HL-60/S4 treated with phorbol 12-myristate 13-acetate at 8.2 ng/mL for 4 days and 3 days (cell line): ENCODE measurements around the gene CACNG4.

Experiments
- in situ Hi-C: fragments of 300-500 bp; cut with MboI; formaldehyde crosslinking; loops from 2 replicates; pipeline ENCODE4 v1.15.0; 2022; ENCODE audit warnings: low sequenced_read_pairs

CACNG4 gene

DNA sequence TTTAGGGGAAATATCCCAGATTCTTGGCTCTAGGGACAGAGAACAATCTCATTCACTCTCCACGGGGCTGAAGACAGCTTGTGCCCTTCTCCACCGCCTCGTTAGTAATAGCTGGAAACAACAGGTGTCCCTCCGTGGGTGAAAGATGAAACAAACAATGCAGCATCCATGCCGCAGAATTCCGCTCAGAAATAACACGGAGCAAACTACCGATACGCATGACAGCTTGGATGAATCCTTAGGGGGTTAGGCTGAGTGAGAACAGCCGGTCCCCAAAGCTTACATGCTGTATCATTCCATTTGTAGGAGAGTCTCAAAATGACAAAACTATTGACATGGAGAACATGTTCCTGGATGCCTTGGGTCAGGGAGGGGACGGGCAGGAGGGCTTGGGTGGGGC, 50.5 kb downstream of the CACNG4 start:
- in situ Hi-C loops: no loop called here

GRCh38 chr17:67016039-67016762, 51.7 kb downstream of the CACNG4 start:
- in situ Hi-C loops: no loop called here

DNA sequence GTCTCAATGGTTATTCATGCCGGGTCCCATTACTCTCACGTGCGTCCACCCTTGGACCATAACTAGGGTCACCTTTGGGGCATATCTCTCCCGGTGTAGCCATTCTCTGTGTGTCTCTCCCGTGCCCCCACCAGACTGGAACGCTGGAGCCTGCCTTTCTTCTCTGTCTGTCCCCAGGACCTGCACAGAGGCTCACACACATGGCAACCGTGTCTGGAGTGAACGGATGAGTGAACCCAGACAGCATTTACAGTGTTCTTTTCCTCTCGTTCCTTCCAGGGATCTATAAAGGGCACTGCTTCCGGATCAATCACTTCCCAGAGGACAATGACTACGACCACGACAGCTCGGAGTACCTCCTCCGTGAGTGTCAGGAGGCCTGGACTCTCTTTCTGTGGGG, 53.4 kb downstream of the CACNG4 start:
- in situ Hi-C loops: no loop called here

DNA sequence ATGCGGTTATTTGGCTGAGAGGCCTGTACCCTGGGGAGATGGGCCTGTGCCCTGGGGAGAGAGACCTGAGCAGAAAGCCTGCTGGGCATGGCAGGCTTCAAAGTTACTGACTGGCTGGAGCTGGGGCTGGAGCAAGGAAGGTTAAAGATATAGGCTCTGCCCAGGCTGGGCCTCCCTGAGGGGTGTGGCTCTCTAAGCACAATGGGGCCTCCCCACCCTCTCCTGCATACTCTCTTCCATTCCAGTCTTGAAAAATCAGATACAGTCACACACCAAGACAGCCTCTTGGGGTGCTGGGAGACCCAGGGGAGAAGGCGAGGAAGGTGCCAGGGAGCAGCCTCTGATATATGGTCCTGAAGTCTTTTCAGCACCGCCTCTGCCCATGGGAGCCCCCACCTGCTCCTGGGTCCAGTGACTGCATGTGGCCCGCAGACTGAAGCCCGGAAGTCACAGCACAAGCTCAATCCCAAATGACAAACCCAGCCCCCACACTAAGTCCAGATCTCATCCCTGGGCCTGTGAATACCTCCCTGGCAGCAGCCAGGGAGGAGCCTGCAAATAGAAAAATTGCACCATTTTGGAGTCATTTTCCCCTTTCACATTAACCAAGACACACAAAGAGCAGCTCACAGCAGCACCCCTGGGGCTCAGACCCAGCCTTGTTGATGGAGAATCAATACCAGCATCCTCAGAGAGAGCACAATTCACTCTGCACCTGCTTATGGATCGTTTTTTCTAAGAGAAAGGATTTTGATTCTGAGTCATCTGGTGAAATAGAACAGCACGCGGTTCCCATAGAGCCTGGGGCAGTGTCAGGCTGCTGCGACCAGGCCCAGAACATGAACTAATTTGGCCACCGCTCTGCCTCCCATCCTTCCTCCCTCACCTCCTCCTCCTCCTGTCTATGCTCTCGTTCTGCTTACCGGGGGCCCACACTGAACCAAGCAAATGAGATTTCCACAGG, 54.2 kb downstream of the CACNG4 start:
- in situ Hi-C loops: no loop called here

- in situ Hi-C loops: no loop called here
Observed at GRCh38 chr17:67019809-67020208, 55.3 kb downstream of the CACNG4 start.

DNA sequence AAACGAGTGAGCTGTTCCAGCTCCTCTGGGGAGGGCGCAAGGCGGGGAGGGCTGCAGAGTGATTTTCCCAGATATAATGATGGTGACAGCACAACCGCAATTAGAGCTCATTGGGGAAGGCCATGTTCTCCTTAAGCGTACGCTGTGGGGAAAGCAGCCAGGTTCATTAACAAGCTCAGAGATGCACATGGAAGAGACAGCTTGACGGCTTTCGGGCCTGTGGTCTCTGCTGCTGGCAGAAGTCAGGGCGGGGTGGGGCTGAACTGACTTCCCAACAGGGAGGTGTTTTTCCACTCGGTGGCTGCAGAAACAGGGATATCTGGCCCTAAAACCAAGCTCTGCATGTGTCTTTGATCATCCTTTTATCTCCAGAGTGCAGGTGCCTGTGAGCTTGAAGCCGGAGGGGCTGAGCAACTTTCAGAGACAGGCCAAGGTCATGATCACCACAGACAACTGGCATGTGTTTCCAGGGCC, 55.8 kb downstream of the CACNG4 start:
- in situ Hi-C loops: no loop called here

DNA sequence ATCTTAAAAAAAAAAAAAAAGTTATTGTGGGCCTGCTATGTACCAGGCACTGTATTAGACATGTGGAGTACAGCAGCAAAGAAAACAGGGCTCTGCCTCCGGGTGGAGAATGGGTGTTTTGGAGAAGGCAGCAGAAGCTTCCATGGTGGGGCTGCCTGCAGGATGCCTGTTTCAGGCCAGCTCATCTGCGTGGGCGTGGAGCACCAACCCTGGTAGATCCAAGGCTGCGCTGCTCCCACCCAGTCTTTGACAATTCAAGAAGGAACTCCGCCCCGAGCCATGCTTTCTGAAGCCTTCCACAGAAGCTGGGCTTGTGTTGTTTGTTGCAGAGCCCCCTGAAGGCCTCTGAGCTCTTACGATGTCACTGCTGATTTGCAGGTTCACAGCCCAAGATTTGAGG, 56.7 kb downstream of the CACNG4 start:
- in situ Hi-C loops: no loop called here

DNA sequence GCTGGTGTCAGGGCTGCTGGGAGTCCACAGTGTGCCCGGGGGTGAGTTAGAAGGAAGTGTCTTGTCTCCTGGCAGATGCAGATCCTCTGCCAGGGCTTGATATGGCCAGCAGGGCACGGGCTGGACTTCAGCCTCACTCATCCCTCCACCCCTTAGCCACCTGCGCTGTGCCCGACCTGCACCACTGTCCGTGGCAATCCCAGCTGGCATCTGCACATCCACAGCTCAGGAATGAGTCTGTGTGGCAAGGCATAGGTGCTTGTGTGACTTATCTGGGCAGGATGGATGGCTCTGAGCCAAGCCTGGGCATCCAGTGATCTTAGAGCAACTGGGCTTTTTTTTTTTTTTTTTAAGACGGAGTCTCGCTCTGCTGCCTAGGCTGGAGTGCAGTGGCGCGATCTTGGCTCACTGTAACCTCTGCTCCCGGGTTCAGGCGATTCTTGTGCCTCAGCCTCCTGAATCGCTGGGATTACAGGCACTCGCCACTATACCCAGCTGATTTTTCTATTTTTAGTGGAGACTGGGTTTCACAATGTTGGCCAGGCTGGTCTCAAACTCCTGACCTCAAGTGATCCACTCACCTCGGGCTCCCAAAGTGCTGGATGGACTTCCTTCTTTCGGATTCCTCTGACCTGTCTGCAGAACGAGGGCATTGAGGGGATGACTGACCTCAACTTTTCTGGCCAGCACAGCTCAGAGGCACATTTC, 57.4 kb downstream of the CACNG4 start:
- in situ Hi-C loops: no loop called here

DNA sequence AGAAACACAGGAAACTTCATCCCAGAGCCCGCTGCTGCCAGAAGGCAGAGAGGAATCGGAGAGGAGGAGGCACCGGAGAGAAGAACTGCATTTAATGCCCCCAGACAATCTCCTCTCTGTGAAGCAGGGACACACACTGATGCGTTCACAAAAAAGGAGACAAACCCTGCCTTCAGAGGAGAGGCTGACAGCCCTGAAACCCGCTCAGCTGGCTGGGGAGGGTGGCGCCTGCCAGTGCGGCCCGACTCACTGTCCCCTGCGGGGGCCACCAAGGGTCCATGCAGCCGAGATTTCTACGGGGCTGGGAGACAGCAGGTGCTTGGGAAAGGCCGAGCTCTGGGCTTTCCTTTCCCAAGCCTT, 57.9 kb downstream of the CACNG4 start:
- in situ Hi-C loops: no loop called here

DNA sequence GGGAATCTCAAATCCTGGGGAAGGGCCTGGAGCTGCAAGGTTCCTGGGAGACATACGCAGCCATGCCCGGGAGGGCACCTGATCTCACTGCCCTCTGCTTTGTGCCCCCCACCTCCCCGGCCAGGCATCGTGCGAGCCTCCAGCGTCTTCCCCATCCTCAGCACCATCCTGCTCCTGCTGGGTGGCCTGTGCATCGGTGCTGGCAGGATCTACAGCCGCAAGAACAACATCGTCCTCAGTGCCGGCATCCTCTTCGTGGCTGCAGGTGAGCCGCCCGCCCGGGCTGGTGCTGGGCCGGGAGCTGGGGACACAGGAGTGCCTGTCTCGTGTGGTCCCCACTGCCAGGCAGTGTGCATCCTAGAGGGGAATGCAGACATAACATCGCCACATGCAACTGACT, 60.2 kb downstream of the CACNG4 start:
- in situ Hi-C loops: no loop called here

DNA sequence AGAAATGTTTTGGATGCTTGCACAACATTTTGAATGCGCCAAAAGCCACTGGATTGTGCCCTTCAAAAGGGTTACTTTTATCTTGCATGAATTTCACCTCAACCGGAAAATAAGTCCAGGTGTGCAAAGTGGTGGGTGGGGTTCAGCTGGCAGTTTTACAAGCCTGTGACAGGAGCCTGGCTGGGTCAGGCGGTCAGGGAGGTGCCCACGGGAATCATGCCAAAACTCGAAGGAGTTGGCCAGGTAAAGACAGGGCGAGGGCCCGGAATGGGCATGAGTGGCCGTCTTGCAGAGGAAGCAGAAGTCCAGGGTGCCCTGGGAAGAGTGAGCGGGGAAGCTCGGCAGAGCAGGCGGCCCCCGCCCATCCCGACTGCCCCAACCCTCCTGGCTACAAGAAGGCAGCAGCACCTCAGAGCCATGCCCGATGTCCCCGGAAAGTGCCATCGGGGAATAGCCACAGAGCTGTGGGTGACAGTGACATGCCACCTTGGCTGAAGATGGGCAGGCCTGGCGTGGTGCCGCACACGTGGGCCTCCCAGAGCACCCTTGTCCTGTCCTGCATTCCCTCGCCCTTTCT, 60.8 kb downstream of the CACNG4 start:
- in situ Hi-C loops: no loop called here

- in situ Hi-C loops: no loop called here
Observed at GRCh38 chr17:67026341-67026740, 61.8 kb downstream of the CACNG4 start.

DNA sequence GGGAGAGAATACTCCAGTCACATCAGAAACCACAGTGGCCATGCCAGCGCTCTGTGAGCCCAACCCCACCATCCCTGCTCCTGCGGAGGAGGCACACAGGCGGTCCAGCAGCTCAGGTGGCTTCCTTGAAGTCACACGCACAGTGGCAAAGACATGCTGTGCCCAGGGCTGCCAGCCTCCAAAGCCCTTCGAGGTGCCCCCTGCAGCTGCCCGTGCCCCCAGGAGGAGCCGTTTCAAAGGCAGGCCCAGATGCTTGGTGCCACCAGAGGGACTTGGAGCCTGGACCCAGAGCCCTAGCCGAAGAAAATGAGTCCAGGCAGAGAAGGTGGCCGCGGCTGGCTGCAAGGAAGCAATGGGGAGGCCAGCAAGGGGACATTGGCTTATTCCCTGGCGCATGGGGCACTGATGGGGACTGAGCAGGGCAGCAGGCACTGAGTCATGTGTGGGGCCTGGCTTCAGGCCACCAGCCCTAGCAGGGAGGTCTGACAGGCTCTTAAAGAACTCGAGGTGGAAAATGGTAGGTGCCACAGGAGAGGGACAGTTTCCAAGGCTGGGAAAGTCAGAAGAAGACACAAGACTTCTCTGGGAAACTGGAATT, 62.6 kb downstream of the CACNG4 start:
- in situ Hi-C loops: no loop called here

DNA sequence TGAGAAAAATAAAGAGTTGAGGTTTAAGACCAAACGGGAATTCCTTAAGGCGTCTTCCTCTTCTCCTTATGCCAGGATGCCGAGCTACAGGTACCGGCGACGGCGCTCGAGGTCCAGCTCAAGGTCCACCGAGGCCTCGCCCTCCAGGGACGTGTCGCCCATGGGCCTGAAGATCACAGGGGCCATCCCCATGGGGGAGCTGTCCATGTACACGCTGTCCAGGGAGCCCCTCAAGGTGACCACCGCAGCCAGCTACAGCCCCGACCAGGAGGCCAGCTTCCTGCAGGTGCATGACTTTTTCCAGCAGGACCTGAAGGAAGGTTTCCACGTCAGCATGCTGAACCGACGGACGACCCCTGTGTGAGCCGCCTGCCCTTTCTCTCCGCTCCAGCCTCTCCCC, 66.1 kb downstream of the CACNG4 start:
- in situ Hi-C loops: no loop called here

DNA sequence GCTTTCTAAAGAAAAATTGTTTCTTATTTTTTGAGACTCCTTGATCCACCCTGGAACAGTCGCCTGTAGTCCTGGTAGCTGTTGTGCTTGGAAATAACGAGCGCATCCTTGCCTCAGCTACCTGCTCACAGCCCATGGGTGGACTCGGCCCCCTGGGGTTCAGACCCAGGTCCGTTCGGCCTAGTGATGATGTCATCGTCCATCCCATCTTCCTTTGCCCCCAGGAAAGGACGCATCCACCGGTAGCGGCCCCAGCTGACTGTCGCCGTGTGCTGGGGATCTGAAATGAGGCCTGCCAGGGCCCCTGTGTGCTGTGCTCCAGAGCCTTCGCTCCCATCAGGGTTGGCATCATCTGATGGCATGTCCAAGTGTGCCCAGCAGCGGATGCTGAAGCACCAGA, 67.9 kb downstream of the CACNG4 start:
- in situ Hi-C loops: no loop called here

- in situ Hi-C loops: no loop called here
Observed at GRCh38 chr17:67032985-67033384, 68.5 kb downstream of the CACNG4 start.

GRCh38 chr17:67033613-67034012, 69.1 kb downstream of the CACNG4 start:
- in situ Hi-C loops: no loop called here

DNA sequence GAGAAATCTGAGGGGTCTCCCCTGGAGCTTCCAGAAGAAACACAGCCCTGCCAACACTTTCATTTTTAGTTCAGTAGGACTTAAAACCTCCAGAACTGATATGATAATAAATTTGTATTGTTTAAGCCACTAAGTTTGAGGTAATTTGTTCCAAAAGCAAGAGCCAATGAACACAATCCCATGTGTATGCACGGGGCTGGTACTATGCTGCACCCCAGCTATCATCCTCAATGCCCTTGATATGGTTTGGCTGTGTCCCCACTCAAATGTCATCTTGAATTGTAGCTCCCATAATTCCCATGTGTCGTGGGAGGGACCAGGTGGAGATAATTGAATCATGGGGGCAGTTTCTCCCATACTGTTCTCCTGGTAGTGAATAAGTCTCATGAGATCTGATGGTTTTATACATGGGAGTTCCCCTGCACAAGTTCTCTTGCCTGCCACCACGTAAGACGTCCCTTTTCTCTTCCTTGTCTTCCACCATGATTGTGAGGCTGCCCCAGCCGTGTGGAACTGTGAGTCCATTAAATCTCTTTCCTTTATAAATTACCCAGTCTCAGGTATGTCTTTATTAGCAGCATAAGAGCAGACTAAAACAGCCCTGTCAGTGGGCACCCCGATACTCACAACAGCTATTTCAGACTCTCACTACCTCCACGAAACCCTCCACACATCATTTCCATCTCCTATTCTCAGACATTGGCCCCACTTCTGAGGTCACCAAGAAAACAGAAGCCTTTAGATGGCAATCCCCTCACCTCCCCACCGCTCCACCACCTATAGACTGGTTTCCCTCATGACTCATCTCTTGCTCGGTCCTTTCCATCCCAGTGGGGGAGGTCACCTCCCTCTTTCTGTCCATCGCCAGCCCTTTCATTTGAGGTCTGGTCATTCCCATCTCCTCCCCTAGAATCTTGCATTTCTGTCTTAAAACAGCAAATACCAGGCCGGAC, 70.9 kb downstream of the CACNG4 start:
- in situ Hi-C loops: no loop called here

DNA sequence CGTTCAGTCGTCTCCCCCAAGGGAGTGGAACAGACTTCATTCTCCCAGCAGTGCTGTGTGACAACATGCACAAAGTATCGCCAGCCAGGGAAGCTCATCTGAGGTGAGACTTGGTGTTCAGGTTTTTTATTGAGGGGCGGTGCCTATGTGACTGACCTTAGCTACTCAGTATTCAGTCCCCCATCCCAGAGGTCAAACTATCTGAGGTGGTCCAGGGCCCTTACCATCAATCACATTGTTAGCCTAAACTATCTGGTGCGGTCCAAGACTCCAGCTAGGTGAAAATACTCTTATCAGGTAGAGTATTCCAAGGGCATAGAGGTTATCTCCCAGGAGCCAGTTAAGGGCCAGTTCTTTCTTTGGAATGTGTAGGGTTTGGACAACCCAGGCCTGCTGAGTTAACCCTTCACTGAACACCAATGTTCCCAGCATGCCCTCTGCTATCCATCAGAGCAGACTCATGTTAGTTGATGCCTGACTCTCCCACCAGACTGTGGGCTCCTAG, 74.4 kb downstream of the CACNG4 start:
- in situ Hi-C loops: no loop called here
